NAMALWA (cell line): ENCODE data around the gene CADM3.

Experiments
- DNase-seq: peaks from one replicate; pipeline ENCODE4 v3.0.0-alpha.2; 2015; ENCODE audit warnings: low spot score

CADM3 gene, protein sequence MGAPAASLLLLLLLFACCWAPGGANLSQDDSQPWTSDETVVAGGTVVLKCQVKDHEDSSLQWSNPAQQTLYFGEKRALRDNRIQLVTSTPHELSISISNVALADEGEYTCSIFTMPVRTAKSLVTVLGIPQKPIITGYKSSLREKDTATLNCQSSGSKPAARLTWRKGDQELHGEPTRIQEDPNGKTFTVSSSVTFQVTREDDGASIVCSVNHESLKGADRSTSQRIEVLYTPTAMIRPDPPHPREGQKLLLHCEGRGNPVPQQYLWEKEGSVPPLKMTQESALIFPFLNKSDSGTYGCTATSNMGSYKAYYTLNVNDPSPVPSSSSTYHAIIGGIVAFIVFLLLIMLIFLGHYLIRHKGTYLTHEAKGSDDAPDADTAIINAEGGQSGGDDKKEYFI

DNA sequence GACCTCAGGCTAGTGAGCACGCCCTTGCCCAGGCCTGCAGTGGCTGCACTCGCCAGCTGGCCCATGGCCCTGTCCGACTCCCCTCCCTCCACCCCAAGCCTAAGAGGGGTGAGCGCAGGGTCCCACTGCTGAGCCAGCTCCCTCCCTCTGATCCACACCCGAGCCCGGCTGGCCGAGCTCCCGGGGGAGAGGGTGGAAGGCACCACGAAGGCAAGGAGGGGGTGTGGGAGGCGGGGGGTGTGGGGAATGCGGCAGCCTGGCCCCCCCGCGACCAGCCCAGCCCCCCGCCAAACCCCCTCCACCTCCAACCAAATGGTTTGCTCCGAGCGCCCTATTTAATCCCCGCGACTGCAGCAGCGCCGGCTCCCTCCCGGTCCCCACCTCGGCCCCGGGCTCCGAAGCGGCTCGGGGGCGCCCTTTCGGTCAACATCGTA is at the start of gene CADM3:
Gene CADM3, plus strand, starts transcription at position 362 of the 434 bp plus-strand sequence. CDS start 151 bp downstream, outside the sequence.
- no peak for DNase-seq

DNA sequence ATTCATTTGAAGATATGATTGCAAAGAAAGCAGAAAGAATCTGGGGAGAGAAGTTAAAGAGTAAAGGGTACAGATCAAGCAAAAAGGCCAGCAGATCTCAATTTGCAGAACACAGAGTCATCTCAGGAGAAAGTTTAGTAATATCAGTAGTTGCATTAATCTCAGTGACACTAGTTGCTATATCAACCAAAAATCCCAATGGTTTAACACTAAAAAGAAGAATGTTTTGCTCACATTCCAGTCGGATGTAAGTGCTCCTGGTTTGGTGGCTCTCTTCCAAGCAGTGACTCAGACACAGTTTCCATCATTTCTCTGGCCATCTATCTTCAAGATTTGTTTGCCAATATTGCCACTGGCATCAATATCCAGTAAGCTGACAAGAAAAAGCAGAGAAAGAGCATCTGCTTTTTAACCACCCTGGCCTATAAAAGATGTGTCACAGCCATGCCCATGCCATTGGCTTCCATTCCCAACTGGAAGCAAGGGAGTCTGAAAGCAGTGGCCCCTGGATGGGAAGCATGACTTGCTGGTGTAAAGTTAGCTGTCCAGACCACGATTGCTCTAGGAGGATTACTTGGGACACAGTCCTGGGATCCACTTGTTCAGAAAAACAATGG is 49.3 kb upstream of the CADM3 start:
- no peak for DNase-seq

DNA sequence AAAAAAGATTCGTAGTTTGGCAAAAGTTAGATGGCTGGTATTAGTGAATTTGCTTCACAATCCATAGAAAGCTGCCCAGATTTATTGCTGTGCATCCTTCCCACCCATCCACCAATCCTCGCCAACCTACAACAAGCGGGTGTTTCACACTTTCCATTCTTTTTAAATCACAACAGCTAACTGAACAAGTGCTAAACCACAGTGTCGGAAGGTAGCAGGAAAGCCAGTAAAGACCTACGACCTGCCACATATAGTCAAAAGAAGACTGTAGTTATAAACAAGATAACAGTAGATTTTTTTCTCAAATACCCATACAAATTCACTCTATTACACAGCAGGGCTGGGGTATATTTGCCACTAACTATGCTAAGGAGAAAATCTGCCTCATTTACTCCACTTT is 47.8 kb upstream of the CADM3 start:
- DNase-seq, result no peak

DNA sequence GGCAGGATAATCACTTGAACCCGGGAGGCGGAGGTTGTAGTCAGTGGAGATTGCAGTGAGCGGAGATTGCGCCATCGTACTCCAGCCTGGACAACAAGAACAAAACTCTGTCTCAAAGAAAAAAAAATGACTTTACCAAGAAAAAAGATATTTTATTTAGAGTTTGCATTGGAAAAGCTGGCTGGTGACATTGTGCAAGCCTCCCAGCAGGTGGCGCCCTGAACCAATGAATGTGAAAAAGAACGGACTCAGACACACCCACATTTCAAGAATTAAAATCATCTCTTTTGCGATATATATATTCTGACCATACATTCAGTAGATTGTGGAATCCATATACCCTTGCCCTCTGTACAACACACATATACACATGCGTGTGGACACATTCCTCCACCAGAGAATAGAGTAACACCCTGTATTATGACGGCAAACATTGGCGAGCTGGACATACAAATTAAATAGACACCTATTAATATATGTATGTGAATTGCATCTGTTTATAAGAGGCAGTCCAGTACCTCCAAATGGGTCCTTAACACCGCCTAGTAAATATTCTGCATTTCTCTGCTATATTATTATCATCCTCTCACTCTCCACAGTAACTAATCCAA is 39.0 kb upstream of the CADM3 start:
- DNase-seq, result peak; percentile 85

DNA sequence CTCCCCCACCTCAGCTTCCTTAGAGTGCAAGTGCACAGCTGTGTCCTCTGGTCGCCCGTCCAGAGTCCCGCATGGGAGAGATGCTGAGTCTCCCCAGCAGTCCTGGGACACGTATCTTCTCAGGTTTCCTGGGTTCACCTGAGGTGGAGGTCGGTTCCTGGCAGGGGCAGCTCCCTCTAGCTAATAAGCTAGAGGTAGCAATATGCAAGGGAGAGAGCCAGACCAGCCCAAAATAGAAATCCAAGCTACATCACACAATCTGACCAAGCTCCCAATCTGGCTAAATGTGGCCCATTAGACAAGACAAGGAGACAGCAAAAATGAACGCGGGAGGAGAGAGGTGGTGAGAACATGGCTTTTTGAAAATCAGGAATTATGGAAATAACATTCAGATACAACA is 30.9 kb upstream of the CADM3 start:
- DNase-seq, result no peak

DNA sequence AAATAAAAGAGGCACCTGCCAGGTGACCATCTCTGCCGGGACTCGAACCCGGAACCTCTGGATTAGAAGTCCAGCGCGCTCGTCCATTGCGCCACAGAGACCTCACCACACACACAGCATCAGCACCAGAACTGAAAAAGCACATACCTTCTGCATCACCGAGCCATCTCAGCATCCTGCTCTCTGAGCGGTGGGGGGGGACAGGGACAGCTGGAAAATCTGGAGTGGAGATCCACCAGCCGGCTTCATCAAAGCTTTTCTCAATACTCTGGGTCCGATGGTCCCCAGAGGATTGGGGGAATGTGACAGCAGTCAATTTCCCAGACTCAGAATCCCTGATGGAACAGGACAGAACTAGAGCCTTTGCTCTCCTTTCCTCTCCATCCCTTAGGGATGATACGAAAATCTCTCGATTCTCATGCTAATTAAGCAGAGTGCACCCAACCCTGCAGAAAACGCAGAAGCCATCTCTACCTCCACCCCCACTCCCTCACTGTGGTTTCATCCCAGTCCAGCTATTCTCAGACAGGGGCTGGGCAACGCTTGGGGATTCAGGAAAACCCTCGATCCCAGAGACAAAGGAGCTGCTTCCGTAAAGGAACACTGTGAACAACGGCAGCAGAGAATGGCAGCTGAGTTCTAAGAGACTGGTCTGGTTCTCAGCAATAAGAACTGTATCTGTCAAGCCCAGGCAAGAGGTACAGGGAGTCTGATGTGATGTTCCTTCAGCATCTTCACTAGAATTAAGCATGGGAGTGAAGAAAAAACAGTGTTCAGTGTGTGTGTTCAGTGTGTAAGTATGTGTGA is 29.6 kb upstream of the CADM3 start:
- no peak for DNase-seq

DNA sequence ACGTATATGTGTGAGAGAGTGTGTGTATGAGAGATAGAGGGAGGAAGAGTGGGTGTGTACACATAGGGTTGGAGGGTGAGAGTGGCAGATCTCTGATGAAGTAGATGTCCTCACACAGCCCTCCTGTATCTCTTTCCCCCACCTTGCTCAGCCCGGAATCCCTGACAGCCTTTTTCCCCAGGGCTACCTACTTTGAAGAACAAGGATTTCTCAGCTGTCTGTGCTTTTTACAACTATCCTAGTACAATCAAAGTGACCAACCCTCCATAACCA is 29.1 kb upstream of the CADM3 start:
- no peak for DNase-seq

DNA sequence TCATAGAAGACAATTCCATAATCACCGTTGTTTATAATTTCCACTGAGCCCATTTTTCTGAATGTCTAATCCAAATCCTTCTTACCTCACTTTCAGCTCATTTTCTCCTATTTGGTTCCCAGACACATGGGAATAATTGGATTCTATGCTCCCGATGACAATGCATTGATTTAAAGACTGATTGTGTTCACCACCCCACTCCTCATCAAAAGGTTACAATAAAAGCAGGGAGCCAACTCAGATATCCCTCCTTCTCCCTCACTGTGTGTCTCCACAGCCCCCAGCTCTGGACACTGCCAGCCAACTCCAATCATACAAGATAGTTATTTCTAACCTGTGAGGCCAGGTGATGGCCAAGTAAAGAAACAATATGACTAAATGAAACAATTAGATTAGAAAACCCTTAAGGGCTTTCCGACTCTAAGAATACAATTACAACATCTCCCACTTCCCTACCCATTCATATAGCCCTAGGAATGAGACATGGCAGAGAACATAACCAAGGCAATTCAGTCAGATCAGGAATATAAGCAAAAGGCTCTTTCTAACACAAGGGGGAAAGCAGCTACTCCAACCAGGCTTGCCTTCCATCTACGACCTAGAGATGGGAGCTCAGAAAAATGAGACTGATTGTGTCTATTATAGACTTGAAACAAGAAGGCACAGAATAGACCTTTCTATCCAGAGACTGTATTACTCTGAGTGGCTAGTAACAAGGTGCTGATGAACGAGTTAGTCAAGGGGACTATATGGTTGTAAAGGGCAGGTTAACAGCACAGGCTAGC is 28.5 kb upstream of the CADM3 start:
- DNase-seq, result no peak

DNA sequence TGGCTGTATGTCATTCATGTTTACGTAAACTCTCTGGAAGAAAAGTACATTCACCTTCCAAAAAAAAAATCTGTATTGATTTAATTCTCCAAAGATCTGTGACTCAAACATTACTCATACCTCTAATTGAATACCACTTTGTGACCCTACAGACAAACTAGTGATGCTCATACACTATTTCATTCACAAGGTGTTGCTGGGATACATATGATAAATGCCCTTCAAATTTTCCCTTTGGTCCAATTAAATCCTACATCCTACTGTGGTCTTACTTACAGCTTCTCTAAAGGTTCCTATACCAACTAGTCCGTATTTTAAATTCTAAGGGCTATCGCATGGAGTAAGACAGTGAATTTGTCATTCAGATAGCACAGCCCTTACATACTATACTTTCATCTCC is 26.8 kb upstream of the CADM3 start:
- no peak for DNase-seq

DNA sequence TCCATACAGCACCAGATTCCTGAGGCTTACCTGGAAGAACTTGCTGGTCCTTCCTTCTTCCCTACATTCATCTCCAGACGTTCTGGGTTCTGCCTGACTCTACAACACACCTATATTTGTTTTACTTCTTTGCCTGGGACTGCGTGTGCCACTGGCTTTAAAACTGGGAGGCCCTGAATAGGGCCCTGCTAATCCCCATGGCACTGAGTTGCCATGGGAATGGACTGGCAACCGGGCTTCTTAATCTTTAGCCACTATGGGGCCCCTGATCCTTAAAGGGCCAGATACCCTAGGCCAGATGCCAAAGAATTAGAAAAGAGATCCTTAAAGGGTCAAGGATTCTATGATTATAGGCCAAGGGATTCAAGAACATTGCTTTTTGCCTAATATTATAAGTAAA is 24.4 kb upstream of the CADM3 start:
- DNase-seq, result no peak

DNA sequence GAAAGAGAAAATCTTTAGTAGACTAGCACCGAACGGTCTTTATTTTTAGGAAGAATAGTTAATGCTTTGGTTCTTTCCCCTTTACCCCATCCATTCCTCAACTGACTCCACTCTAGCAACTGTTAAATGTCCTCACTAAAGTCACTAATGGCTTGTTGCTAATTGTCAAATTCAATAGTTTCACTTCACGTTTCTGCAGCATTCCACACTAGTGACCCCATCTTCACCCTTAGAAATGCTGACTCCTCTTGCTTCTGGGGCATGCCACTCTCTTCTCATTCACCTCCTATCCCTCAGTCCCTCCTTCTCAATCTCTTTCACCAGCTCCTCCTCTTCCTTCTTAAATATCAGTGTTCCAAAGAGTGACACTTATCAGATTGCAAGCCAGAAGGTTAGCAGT is 19.4 kb upstream of the CADM3 start:
- DNase-seq, result no peak

DNA sequence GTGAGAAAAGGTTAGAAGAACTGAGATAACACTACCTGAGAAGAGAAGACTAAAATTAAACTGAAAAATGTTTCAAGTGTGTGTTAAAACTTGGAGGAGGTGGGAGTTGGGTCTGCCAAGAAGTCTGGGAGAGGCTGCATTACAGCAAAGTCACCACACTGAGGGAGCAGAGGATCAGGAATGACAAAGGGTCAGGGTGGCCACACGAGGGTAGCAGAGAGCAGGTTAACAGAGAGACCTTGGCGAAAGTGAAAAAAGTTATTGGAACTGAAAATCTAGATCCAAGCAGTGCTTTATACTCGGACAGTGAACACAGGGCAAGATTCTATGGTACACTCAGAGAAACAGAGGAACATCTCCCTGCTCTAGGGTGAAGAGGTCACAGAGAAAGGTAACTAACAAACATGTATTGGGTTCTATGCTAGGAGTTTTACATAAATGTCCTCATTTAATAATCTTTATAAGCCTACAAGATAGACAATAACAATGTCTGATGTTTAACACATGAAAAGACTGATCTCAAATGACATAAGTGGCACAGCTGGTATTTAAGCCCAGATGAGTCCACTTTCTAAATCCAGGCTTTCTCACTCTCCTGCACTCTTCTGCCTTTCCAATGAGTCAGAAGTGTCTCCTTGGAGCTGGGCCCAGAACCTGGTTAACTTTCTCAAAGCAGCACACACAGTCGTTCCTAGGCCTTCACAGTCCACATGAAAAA is 10.3 kb upstream of the CADM3 start:
- DNase-seq, result peak; percentile 87

DNA sequence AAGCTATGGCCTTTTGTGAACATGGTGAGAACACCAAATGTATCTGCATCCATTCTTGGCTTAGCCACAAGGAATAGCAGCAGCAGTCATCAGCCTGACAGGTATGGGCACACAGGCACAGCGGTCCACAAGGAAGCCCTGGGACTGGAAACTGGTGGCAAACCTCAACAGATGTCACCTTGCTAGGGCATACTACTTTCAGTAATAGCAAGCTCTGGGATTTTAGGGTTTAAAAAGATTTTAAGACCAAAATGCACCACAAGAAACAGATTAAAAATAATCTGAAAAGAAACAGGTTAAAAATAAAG is 9.7 kb upstream of the CADM3 start:
- no peak for DNase-seq

DNA sequence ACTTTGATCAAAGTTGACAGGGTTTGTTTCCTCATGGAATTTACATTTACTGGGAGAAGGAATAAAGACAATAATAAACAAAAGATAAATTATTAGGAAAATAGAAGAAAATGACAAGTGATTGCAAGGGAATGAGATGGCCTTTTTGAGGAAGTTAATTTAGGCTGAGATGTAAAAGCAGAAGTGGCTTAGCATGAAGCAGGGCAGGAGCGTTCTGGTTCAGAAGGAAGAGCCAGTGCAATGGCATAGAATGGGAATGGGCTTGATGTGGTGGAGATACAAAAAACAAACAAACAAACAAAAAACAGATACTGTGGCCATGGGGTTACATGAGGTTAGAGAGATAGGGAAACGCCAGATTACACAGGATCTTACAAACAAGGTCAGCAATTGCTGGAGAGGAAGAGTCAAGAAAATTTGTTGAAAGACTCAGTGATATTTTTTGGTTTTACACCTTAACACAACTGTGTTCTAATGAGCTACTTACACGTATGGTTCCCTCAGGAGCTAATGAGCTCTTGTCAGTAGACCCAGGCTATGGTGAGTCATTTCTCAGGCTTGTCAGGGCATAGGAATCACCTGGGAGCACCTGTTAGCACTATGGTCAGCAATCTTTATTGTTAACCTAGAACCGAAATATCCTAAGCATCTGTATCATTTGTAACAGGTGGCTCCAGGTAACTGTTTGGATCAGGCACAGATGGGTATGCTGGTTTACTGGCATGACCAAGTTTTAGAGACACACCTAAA is 8.7 kb upstream of the CADM3 start:
- DNase-seq, result no peak

DNA sequence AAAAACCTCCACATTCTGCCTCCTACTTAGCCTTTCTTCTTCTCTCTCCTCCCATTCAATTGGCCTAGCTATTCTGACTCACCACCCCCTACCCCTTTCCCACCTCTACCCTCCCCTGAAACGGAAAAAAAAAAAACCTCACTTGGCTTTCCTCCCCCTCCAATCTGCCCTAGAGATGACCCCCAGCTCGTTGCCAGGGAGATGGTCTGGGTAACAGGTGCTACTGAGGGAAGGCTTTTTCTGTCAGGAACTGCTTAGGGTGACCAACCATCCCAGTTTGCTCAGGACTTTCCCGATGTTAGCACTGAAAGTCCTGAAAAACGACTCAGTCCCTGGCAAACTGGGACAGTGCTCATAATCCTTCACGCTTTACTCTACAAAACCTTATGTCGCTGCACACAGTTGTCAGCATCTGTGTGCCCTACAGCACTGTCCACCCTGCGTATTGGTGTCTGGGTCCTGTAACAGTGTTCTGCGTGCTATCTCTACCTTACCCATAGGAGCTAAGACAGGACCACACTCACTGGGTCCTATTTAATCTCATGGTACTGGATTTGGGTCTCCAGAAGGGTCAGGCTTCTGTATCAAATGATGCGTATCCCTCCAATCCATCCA is 7.7 kb upstream of the CADM3 start:
- DNase-seq, result no peak

DNA sequence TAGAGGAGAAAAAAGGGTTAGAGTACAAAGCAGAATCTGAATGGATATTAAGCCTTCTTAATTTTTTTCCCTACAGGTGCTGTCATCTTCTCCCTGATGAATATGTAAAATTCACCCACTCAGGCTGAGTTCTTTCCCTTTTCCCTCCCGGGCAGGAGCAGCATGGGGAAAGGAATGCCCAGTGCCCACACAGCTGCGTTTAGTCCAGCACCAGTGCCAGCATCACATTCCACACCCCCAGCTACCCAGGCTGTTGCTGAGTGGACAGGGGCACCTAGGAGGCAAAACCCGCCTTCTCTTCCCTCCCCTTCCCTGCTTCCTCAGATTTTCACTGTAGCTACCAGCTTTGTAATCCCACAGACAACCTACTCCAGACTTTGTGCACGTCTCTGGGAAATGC is 3.4 kb upstream of the CADM3 start:
- DNase-seq, result no peak

DNA sequence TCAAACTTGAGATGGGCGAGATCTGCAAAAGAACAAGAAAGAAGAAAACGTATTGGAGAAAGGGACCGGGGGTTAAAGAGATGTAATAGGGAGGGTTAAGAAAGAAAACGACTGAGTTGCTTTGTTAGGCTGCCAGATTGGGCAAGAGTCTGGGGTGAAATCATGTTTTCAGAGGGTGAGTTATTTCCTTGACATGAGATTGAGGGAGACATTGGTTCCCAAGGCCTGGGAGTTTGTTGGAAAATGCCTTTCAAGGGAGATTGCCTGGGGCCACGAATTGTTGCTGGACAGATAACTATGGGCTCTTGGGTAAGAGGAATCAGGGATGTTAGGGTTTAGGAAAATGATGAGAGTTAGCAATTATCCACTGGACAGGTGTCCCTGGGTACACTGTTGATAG is 776 bp upstream of the CADM3 start:
- no peak for DNase-seq

DNA sequence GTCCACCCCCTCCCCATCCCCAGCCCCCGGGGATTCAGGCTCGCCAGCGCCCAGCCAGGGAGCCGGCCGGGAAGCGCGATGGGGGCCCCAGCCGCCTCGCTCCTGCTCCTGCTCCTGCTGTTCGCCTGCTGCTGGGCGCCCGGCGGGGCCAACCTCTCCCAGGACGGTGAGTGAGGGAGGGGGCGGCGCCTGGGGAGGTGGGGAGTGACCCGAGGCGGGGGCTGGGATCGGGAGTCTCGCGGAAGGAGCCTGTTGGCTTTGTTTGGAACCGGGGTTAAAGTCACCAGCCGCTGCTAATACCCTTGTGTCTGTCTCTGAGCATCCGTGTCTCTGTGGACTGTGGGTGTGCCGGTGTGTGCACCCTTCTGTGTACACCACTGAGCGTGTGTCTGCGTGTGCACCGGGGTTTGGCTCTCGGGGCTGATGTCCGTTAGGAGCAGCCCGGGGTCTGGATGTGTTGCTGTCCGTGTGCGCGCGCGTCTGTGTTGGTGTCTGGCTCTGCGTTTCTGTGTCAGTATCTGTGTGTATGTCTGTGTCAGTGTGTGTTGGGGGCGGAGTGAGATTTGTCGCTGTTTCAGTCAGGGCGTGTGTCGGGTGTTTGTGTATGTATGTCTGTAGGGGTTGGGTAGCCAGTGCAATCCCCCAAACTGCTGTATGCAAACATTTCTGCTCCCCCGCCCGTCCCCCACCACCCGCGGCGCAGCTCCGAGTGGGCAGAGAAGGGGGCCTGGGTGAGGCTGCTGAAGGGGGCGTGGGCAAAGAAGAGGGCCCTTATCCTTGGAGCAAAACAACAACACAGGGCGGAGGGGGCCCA is 480 bp downstream of the CADM3 start:
- no peak for DNase-seq

DNA sequence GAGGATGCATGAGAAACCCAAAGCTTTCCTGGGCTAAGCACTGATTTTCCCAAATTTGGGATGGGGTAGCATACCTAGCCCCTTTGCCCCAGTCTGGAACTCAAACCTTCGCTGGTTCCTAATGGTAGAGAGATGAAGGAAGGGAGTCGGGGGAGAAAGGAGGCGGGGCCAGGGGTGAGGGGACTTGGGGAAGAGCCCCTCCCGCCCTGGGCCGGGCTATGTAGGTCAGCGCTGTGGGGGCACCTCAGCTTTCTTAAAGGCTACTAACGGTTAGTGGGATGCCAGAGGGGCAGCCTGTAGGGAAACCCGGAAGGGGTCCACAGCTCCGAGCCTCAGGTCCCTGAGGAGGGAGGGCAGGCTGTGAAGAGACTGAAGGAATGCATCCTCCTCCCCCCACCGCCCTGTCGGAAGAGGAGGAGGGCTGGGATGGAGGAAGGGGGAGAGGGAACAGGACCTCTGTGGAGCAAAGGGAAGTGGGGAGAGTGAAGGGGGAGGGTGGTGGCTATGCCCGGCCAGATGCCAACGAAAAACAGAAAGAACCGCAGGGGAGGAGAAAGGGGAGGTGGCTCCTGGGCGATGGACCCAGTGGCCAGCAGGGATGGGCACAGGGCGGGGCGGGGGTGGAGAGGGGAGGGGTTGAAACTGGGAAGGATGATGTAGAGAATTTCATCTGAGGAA is 1.3 kb downstream of the CADM3 start:
- no peak for DNase-seq
